ENCODE results near the gene SIK2.

The SIK2 gene

DNA sequence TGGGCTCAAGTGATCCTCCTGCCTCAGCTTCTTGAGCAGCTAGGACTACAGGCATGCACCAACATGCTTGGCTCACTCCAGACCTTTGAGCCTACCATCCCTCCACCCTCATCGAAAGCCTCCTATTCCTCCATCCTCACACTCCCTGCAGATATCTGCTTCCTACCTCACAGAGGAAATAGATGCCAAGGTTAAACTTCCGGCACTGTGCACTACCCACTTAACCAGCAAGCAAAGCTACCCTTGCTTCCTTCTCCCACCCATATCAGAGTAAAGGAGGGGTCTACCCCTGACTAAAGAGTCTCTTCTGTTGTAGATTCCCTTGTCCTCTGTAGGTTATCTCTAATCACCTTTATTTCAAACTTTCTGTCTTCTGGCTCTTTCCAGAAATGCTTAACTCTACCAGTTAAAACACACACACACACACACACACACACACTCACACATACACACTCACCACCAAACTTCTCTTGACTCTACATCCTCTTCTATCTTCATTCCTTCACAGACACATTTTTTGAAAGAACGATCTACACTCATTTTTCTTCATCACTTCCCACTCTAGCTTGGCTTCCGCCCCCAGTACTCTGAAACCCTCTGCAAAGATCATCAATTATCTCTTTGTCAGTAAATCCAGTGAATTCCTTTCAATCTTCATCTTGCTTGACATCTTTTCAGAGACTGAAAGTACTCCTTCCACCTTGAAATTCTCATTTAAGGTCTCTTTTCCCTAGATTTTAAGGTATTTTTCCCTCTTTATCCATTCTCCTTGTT is 10.9 kb upstream of the SIK2 start:
- TF ChIP-seq POLR2AphosphoS5 (IDR thresholded peaks at IDR 0.05; ENCODE audit: low read depth, low read length) (no peak), FOXP2 (optimal IDR thresholded peaks at IDR 0.05; ENCODE audit: borderline replicate concordance, extremely low read depth, extremely low read length, insufficient read depth) (no peak), TAF1 (IDR thresholded peaks at IDR 0.05; ENCODE audit: borderline replicate concordance, insufficient read depth, low read length) (no peak), SIN3A (IDR thresholded peaks at IDR 0.05; ENCODE audit: borderline replicate concordance, insufficient read depth, low read length) (no peak)
- TF ChIP-seq, protein P1, sequence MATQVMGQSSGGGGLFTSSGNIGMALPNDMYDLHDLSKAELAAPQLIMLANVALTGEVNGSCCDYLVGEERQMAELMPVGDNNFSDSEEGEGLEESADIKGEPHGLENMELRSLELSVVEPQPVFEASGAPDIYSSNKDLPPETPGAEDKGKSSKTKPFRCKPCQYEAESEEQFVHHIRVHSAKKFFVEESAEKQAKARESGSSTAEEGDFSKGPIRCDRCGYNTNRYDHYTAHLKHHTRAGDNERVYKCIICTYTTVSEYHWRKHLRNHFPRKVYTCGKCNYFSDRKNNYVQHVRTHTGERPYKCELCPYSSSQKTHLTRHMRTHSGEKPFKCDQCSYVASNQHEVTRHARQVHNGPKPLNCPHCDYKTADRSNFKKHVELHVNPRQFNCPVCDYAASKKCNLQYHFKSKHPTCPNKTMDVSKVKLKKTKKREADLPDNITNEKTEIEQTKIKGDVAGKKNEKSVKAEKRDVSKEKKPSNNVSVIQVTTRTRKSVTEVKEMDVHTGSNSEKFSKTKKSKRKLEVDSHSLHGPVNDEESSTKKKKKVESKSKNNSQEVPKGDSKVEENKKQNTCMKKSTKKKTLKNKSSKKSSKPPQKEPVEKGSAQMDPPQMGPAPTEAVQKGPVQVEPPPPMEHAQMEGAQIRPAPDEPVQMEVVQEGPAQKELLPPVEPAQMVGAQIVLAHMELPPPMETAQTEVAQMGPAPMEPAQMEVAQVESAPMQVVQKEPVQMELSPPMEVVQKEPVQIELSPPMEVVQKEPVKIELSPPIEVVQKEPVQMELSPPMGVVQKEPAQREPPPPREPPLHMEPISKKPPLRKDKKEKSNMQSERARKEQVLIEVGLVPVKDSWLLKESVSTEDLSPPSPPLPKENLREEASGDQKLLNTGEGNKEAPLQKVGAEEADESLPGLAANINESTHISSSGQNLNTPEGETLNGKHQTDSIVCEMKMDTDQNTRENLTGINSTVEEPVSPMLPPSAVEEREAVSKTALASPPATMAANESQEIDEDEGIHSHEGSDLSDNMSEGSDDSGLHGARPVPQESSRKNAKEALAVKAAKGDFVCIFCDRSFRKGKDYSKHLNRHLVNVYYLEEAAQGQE (IDR thresholded peaks at IDR 0.05; ENCODE audit: insufficient read depth in 1 of 2, low read depth in 2 of 2, low read length in 2 of 2) = no peak

DNA sequence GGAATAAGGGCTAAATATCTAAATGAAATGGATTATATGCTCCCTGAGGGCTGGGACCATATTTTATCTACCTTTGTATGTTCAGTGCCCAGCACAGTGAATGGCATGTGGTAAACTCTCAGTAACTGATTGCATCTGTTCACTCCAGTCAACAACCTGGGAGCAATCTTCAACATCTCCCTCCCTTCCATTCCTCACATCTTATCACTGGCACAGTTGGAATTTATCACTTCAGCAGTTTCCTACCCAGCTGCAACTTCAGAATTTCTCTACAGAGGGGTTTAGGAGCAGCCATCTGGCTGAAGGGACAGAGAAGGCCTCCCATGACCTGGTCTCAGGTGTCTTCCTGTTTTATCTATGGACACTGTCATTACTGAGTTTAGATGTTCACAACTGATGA is 9.8 kb upstream of the SIK2 start:
- no peak for TF ChIP-seq TAF1 (IDR thresholded peaks at IDR 0.05; ENCODE audit: borderline replicate concordance, insufficient read depth, low read length)
- TF ChIP-seq, protein P1 (IDR thresholded peaks at IDR 0.05; ENCODE audit: insufficient read depth in 1 of 2, low read depth in 2 of 2, low read length in 2 of 2) = no peak

DNA sequence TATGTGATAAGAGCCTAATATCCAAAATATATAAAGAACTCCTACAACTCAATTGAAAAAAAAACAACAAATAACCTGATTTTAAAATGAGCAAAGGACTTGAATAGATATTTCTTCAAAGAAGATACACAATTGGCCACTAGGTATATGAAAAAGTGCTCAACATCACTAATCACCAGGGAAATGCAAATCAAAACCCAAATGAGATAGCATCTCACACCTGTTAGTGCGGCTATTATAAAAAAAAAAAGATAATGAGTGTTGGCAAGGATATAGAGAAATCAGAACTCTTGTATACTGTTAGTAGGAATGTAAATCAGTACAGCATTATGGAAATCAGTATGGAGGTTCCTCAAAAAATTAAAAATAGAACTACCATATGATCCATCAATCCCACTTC is 5.9 kb upstream of the SIK2 start:
- no peak for TF ChIP-seq SIN3A (IDR thresholded peaks at IDR 0.05; ENCODE audit: borderline replicate concordance, insufficient read depth, low read length)
- no peak for TF ChIP-seq TAF1 (IDR thresholded peaks at IDR 0.05; ENCODE audit: borderline replicate concordance, insufficient read depth, low read length)
- no peak for TF ChIP-seq POLR2AphosphoS5 (IDR thresholded peaks at IDR 0.05; ENCODE audit: low read depth, low read length)
- TF ChIP-seq, protein P1 (IDR thresholded peaks at IDR 0.05; ENCODE audit: insufficient read depth in 1 of 2, low read depth in 2 of 2, low read length in 2 of 2) = no peak
- TF ChIP-seq FOXP2 (optimal IDR thresholded peaks at IDR 0.05; ENCODE audit: borderline replicate concordance, extremely low read depth, extremely low read length, insufficient read depth) = no peak

DNA sequence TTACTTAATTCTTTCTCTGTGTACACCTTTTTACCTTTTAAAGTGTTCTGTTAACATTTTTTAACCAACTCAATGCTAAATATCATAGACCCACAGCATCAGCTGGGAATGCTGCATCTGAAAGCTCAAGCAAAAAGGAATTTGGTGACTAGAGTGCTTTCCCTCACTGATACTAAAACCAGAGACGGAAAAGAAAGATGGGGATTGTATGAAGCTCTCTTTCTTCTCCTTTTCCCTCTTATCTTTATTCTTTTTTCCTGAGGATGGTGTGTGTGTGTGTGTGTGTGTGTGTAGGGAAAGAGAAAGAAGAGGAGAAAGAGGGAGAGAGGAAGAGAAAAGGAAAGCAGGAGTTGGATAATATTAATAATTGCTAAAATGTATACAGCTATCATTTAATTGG is 4.1 kb upstream of the SIK2 start:
- TF ChIP-seq, protein P1 (IDR thresholded peaks at IDR 0.05; ENCODE audit: insufficient read depth in 1 of 2, low read depth in 2 of 2, low read length in 2 of 2) = no peak
- TF ChIP-seq FOXP2 (optimal IDR thresholded peaks at IDR 0.05; ENCODE audit: borderline replicate concordance, extremely low read depth, extremely low read length, insufficient read depth) (no peak), SIN3A (IDR thresholded peaks at IDR 0.05; ENCODE audit: borderline replicate concordance, insufficient read depth, low read length) (no peak), POLR2AphosphoS5 (IDR thresholded peaks at IDR 0.05; ENCODE audit: low read depth, low read length) (no peak), TAF1 (IDR thresholded peaks at IDR 0.05; ENCODE audit: borderline replicate concordance, insufficient read depth, low read length) (no peak)

DNA sequence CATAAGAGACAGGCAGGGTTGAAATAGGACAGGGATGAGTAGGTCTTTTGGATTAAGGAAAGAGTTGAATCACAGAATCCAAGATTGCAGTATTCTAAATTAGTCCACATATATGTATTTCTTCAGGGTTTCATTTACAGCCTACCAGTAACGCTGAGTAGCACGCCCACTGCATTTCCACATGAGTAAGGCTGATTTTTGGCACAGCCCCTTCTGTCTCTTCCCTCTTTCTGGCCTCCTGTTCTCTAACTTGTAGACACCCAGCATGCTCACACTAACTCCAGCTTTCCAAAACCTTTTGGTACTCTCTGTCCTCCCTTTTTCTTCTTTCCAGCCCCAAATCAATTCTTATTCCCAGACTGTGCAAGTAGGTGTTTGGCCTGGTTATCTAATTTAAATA is 3.7 kb upstream of the SIK2 start:
- no peak for TF ChIP-seq TAF1 (IDR thresholded peaks at IDR 0.05; ENCODE audit: borderline replicate concordance, insufficient read depth, low read length)
- TF ChIP-seq SIN3A (IDR thresholded peaks at IDR 0.05; ENCODE audit: borderline replicate concordance, insufficient read depth, low read length) = no peak
- TF ChIP-seq FOXP2 (optimal IDR thresholded peaks at IDR 0.05; ENCODE audit: borderline replicate concordance, extremely low read depth, extremely low read length, insufficient read depth) = no peak

All from PFSK-1 (cell line).